ENCODE results near the gene NPIPA3. TPM values are rescaled to one million over a fixed set of nuclear protein-coding genes. Genes with fewer than 3 reads are reported as not detected.
"Not testable (repeated sequence)": the region's sequence is repeated elsewhere in the genome, so short reads cannot be mapped to it uniquely, and the experiment has no call there.

Gene NPIPA3
- polyA plus RNA-seq, 4 donors, result 0.21 to 1.6 (median 0.78) TPM; not detected in 1

DNA sequence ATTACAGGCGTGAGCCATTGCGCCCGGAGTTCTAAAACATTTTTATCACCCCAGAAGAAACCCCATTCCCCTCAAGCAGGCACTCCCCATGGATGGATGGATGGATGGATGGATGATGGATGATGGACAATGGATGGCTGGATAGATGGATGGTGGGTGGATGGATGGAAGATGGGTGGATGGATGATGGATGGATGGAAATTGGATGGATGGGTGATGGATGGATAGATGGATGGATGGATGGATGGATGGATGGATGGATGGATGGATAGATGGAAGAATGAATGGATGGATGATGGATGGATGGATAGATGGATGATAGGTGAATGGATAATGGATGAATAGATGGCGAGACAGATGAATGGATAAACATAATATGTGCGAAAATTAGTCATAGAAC, 25.6 kb upstream of the NPIPA3 start:
- no peak for FAIRE-seq
- Histone ChIP-seq H3K27me3 (ENCODE audit: control insufficient read depth in 3 of 3, insufficient read depth in 3 of 3, low read length in 3 of 3) (no peaks in the 10 kb centered on the region), H3K27ac (ENCODE audit: low read depth in 1 of 3, low read length in 2 of 3) (no peak overlapping the region), H3K4me1 (ENCODE audit: control insufficient read depth in 3 of 3, insufficient read depth in 2 of 3, low read depth in 1 of 3, low read length in 2 of 3) (peaks cover 0 to under 1% (median 0%) of the 10 kb centered on the region in 3 donors), H3K4me3 (ENCODE audit: low read depth in 1 of 3, low read length in 3 of 3) (no peak overlapping the region), H3K9me3 (ENCODE audit: control insufficient read depth in 2 of 2, insufficient read depth in 1 of 2, low read depth in 1 of 2, low read length in 1 of 2) (no peaks in the 10 kb centered on the region), H3K36me3 (ENCODE audit: control insufficient read depth in 3 of 3, insufficient read depth in 2 of 3, low read depth in 1 of 3, low read length in 3 of 3) (no peaks in the 10 kb centered on the region)
- 93 to 98% (median 95%) methylated on average over 5 of the region's 5 CpGs for WGBS, 3 donors
- no peak for DNase-seq

DNA sequence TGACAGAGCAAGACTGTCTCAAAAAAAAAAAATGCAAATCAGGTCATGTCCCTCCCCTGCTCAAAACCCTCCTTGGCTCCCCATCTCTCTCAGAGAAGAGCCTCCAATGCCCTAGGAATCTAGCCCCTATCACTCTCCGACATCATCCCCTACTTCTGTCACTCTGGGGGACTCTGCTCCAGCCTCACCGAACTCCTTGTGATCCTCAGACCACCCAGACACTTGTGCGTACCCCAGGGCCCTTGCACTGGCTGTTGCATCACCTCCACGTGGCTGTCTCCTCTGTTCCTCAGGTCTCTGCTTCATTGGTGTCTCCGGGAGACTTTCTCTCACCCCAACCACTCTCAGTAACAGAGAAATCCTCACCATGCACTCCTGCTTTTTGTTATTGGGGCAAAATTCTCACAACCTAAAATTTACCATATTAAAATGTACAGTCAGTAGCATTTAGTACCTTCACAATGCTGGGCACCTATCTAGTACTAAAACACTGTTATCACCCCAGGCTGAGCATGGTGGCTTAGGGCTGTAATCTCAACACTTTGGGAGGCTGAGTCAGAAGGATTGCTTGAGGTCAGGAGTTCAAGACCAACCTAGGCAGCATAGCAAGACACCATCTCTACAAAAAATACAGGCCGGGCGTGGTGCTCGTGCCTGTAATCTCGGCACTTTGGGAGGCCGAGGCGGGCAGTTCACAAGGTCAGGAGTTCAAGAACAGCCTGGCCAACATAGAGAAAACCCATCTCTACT, 24.3 kb upstream of the NPIPA3 start:
- FAIRE-seq (no peak), DNase-seq (no peak)
- Histone ChIP-seq H3K36me3 (ENCODE audit: control insufficient read depth in 3 of 3, insufficient read depth in 2 of 3, low read depth in 1 of 3, low read length in 3 of 3) (no peaks in the 10 kb centered on the region), H3K27me3 (ENCODE audit: control insufficient read depth in 3 of 3, insufficient read depth in 3 of 3, low read length in 3 of 3) (no peaks in the 10 kb centered on the region), H3K9me3 (ENCODE audit: control insufficient read depth in 2 of 2, insufficient read depth in 1 of 2, low read depth in 1 of 2, low read length in 1 of 2) (no peaks in the 10 kb centered on the region), H3K4me1 (ENCODE audit: control insufficient read depth in 3 of 3, insufficient read depth in 2 of 3, low read depth in 1 of 3, low read length in 2 of 3) (no peaks in the 10 kb centered on the region), H3K4me3 (ENCODE audit: low read depth in 1 of 3, low read length in 3 of 3) (no peak overlapping the region), H3K27ac (ENCODE audit: low read depth in 1 of 3, low read length in 2 of 3) (no peak overlapping the region)
- 73 to 81% (median 80%) methylated on average over 11 of the region's 11 CpGs for WGBS, 3 donors

DNA sequence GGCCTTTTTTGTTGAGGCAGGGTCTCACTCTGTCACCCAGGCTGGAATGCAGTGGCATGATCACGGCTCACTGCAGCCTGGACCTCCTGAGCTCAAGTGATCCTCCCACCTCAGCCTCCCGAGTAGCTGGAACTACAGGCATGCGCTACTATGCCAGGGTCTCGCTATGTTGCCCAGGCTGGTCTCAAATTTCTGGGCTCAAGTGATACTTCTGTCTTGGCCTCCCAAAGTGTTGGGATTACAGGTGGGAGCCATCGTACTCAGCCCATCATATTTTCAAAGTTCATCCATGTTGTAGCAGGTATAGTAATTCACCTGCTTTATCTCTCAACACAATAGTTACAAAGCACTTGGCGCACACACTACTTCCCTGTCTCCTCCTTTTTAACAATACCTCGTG, 22.8 kb upstream of the NPIPA3 start:
- DNase-seq; H3K36me3 ChIP-seq (ENCODE audit: control insufficient read depth in 3 of 3, insufficient read depth in 2 of 3, low read depth in 1 of 3, low read length in 3 of 3); H3K9me3 ChIP-seq (ENCODE audit: control insufficient read depth in 2 of 2, insufficient read depth in 1 of 2, low read depth in 1 of 2, low read length in 1 of 2); H3K4me1 ChIP-seq (ENCODE audit: control insufficient read depth in 3 of 3, insufficient read depth in 2 of 3, low read depth in 1 of 3, low read length in 2 of 3); FAIRE-seq; H3K27me3 ChIP-seq (ENCODE audit: control insufficient read depth in 3 of 3, insufficient read depth in 3 of 3, low read length in 3 of 3); H3K4me3 ChIP-seq (ENCODE audit: low read depth in 1 of 3, low read length in 3 of 3); H3K27ac ChIP-seq (ENCODE audit: low read depth in 1 of 3, low read length in 2 of 3): not testable (repeated sequence)
- 84 to 86% (median 85%) methylated on average over 7 of the region's 7 CpGs for WGBS, 3 donors

DNA sequence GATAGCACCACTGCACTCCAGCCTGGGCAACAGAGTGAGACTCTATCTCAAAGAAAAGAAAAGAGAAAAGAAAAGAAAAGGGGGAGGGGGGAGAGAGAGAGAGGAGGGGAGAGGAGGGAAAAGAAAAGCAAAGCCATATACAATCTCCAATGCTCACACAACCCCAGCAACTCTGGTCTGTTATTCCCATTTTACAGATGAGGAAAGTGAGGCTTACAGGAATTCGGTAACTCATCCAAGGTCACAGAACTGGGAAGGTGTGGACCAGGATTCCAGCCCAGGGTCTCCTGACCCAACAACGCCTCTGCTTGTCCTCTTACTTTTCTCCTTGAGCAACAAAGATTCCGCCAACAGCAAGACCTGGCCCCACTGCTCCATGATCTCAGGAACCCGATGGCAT, 22.1 kb upstream of the NPIPA3 start:
- Histone ChIP-seq H3K27me3 (ENCODE audit: control insufficient read depth in 3 of 3, insufficient read depth in 3 of 3, low read length in 3 of 3) (no peaks in the 10 kb centered on the region), H3K9me3 (ENCODE audit: control insufficient read depth in 2 of 2, insufficient read depth in 1 of 2, low read depth in 1 of 2, low read length in 1 of 2) (no peaks in the 10 kb centered on the region), H3K4me3 (ENCODE audit: low read depth in 1 of 3, low read length in 3 of 3) (no peak overlapping the region), H3K36me3 (ENCODE audit: control insufficient read depth in 3 of 3, insufficient read depth in 2 of 3, low read depth in 1 of 3, low read length in 3 of 3) (no peaks in the 10 kb centered on the region), H3K27ac (ENCODE audit: low read depth in 1 of 3, low read length in 2 of 3) (no peak overlapping the region), H3K4me1 (ENCODE audit: control insufficient read depth in 3 of 3, insufficient read depth in 2 of 3, low read depth in 1 of 3, low read length in 2 of 3) (no peaks in the 10 kb centered on the region)
- no peak for FAIRE-seq
- 91 to 99% (median 95%) methylated on average over 4 of the region's 4 CpGs for WGBS, 3 donors
- no peak for DNase-seq

DNA sequence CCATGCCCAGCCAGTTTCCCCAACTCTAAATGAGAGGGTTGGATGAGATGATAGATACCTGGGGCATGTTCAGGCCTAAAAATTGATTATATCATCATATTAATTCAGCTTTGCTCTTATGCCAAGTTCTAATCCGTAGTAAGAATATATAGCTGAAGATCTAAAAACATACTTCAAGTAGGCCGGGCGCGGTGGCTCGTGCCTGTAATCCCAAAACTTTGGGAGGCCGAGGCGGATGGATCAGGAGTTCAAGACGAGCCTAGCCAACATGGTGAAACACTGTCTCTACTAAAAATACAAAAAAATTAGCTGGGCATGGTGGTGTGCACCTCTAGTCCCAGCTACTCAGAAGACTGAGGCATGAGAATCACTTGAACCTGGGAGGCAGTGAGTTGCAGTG, 21.1 kb upstream of the NPIPA3 start:
- no peaks in the 10 kb centered on the region for H3K9me3 ChIP-seq (ENCODE audit: control insufficient read depth in 2 of 2, insufficient read depth in 1 of 2, low read depth in 1 of 2, low read length in 1 of 2)
- DNase-seq (no peak), FAIRE-seq (no peak)
- no peak overlapping the region for H3K4me3 ChIP-seq (ENCODE audit: low read depth in 1 of 3, low read length in 3 of 3)
- H3K4me1 ChIP-seq (ENCODE audit: control insufficient read depth in 3 of 3, insufficient read depth in 2 of 3, low read depth in 1 of 3, low read length in 2 of 3), result no peaks in the 10 kb centered on the region
- no peak overlapping the region for H3K27ac ChIP-seq (ENCODE audit: low read depth in 1 of 3, low read length in 2 of 3)
- no peaks in the 10 kb centered on the region for H3K27me3 ChIP-seq (ENCODE audit: control insufficient read depth in 3 of 3, insufficient read depth in 3 of 3, low read length in 3 of 3)
- no peaks in the 10 kb centered on the region for H3K36me3 ChIP-seq (ENCODE audit: control insufficient read depth in 3 of 3, insufficient read depth in 2 of 3, low read depth in 1 of 3, low read length in 3 of 3)
- 91 to 95% (median 92%) methylated on average over 8 of the region's 8 CpGs for WGBS, 3 donors

DNA sequence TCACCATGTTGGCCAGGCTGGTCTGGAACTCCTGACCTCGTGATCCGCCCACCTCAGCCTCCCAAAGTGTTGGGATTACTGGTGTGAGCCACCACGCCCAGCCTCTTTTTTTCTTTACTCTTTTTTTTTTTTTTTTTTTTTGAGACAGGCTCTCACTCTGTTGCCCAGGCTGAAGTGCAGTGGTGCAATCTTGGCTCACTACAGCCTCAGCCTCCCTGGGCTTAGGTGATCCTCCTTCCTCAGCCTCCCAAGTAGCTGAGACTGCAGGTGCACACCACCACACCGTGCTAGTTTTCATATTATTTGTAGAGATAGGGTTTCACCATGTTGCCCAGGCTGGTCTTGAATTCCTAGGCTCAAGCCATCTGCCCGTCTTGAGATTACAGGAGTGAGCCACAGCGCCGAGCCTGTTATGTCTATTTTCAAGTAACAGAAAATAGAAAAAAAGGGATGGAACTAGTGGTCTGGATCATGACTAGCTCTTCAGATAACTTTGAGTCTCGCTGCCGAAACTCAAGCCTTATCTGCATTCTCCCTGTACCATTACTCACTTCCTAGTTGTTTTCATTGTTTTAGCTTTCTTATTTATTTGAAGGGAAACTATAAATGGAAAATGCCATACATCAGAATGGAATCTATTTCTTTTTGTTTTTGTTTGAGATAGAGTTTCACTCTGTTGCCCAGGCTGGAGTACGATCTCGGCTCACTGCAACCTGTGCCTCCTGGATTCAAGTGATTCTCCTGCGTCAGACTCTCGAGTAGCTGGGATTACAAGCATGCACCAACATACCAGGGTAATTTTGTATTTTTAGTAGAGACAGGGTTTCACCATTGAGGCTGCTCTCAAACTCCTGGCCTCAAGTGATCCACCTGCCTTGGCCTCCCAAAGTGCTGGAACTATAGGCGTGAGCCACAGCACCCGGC, 17.1 kb upstream of the NPIPA3 start:
- FAIRE-seq; H3K4me1 ChIP-seq (ENCODE audit: control insufficient read depth in 3 of 3, insufficient read depth in 2 of 3, low read depth in 1 of 3, low read length in 2 of 3); H3K4me3 ChIP-seq (ENCODE audit: low read depth in 1 of 3, low read length in 3 of 3); H3K27me3 ChIP-seq (ENCODE audit: control insufficient read depth in 3 of 3, insufficient read depth in 3 of 3, low read length in 3 of 3); DNase-seq; H3K9me3 ChIP-seq (ENCODE audit: control insufficient read depth in 2 of 2, insufficient read depth in 1 of 2, low read depth in 1 of 2, low read length in 1 of 2); H3K27ac ChIP-seq (ENCODE audit: low read depth in 1 of 3, low read length in 2 of 3); H3K36me3 ChIP-seq (ENCODE audit: control insufficient read depth in 3 of 3, insufficient read depth in 2 of 3, low read depth in 1 of 3, low read length in 3 of 3): not testable (repeated sequence)
- WGBS, 3 donors, result 87 to 93% (median 88%) methylated on average over 14 to 15 of the region's 15 CpGs

DNA sequence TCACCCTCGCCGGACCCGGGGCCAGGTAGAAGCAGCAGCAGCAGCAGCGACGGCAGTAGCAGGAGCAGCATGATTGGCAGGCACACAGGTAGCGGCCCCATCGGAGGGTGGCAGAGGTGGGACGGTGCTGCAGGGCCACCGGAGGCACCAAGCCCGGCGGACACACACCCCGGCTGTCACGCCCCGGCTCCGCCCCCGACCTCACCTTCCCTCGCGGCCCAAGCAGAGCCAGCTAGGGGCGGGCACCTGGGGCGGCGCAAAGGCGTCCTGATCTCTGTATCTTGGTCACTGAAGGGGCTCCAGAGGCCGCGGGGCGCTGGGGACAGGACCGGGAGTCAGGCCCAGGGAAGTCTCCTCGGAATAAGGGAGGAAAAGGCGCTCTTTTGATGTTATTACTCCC, 9.1 kb upstream of the NPIPA3 start, which contains the start of gene PLA2G10:
TSS of gene PLA2G10 (minus strand) at position 180 of the 400 bp plus-strand sequence. CDS start at position 101, 79 bp downstream.
- H3K27me3 ChIP-seq (ENCODE audit: control insufficient read depth in 3 of 3, insufficient read depth in 3 of 3, low read length in 3 of 3); FAIRE-seq; H3K9me3 ChIP-seq (ENCODE audit: control insufficient read depth in 2 of 2, insufficient read depth in 1 of 2, low read depth in 1 of 2, low read length in 1 of 2); H3K27ac ChIP-seq (ENCODE audit: low read depth in 1 of 3, low read length in 2 of 3); H3K4me1 ChIP-seq (ENCODE audit: control insufficient read depth in 3 of 3, insufficient read depth in 2 of 3, low read depth in 1 of 3, low read length in 2 of 3); DNase-seq; H3K36me3 ChIP-seq (ENCODE audit: control insufficient read depth in 3 of 3, insufficient read depth in 2 of 3, low read depth in 1 of 3, low read length in 3 of 3); H3K4me3 ChIP-seq (ENCODE audit: low read depth in 1 of 3, low read length in 3 of 3): not testable (repeated sequence)
- WGBS, 3 donors, result no CpG with 5 or more reads among the region's 28 CpGs

DNA sequence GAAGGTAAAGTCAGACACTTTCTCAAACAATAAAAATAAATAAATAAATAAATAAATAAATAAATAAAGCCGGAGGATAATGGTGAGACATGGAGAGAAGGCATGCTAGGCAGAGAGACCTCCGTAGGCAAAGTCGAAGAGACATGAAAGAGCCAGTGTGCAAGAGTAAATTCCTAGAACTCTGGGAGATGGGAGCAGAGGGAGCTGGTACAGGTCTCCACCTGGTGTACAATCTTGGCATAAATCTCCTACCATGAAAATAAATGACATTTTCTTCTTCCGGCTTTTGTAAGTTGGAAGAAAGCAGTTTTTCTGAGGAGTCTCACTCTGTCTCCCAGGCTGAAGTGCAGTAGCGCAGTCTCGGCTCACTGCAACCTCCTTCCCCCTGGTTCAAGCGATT, 1.4 kb upstream of the NPIPA3 start:
- H3K9me3 ChIP-seq (ENCODE audit: control insufficient read depth in 2 of 2, insufficient read depth in 1 of 2, low read depth in 1 of 2, low read length in 1 of 2); DNase-seq; H3K36me3 ChIP-seq (ENCODE audit: control insufficient read depth in 3 of 3, insufficient read depth in 2 of 3, low read depth in 1 of 3, low read length in 3 of 3); FAIRE-seq; H3K4me1 ChIP-seq (ENCODE audit: control insufficient read depth in 3 of 3, insufficient read depth in 2 of 3, low read depth in 1 of 3, low read length in 2 of 3); H3K27me3 ChIP-seq (ENCODE audit: control insufficient read depth in 3 of 3, insufficient read depth in 3 of 3, low read length in 3 of 3); H3K4me3 ChIP-seq (ENCODE audit: low read depth in 1 of 3, low read length in 3 of 3); H3K27ac ChIP-seq (ENCODE audit: low read depth in 1 of 3, low read length in 2 of 3): not testable (repeated sequence)
- WGBS, 3 donors, result 0 to 63% (median 63%) methylated on average over 1 to 2 of the region's 7 CpGs
